ENCODE data around the gene MEI1. TPM values are rescaled to one million over a fixed set of nuclear protein-coding genes. Genes with fewer than 3 reads are reported as not detected.

MEI1 gene
- total RNA-seq, 1 donor from 2014 or later: 0.64 TPM

DNA sequence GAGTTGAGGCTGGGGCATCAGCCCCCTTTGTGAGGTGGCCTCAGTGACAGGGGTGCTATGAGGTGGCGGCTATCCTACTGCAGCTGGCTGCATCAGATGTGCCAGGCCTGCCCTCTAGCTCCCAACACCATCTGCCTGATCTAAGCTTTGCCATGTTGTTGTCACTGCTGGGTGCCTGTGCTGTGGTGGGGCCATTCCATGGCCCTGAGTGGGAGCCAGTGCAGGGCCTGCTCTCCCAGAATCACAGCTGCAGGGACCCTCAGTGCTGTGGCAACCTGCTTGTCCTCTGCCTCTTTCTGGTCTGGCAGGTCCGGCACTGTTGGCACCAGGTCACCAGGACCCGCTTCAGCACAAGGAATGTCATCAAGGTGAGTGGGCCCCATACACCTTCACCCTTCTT, 8.8 kb upstream of the MEI1 start:
- FAIRE-seq (no peak), DNase-seq (ENCODE audit: low read depth) (no peak)
- Mint-ChIP-seq H3K27me3 (ENCODE audit: low read depth, unreplicated experiment) (no peaks in the 10 kb centered on the region), H3K36me3 (ENCODE audit: low read depth, unreplicated experiment) (no peaks in the 10 kb centered on the region), H3K9me3 (ENCODE audit: unreplicated experiment) (no peaks in the 10 kb centered on the region), H3K4me3 (ENCODE audit: unreplicated experiment) (peak overlapping the region; percentile 96), H3K4me1 (ENCODE audit: low read depth, unreplicated experiment) (peaks cover 3% of the 10 kb centered on the region), H3K27ac (ENCODE audit: unreplicated experiment) (no peak overlapping the region)
- no peaks in the 10 kb centered on the region for H3K36me3 ChIP-seq (ENCODE audit: insufficient read depth, low read length)
- no peak overlapping the region for H3K4me3 ChIP-seq (ENCODE audit: insufficient read depth, low read depth, low read length)
- no peak overlapping the region for H3K9ac ChIP-seq (ENCODE audit: low read length)
- no peak overlapping the region for H2AFZ ChIP-seq (ENCODE audit: low read depth, low read length)
- H3K27me3 ChIP-seq (ENCODE audit: insufficient read depth, low read length): no peaks in the 10 kb centered on the region
- H3K79me2 ChIP-seq (ENCODE audit: insufficient read depth, low read length): peaks cover 37% of the 10 kb centered on the region
- H3K9me3 ChIP-seq (ENCODE audit: insufficient read depth, low read depth, low read length): no peaks in the 10 kb centered on the region
- peaks cover 22% of the 10 kb centered on the region for H4K20me1 ChIP-seq (ENCODE audit: insufficient read depth, low read length)
- H3K4me1 ChIP-seq (ENCODE audit: insufficient read depth, low read length): peaks cover 7% of the 10 kb centered on the region
- H3K4me2 ChIP-seq (ENCODE audit: low read length): no peak overlapping the region
- TF ChIP-seq, protein P1, sequence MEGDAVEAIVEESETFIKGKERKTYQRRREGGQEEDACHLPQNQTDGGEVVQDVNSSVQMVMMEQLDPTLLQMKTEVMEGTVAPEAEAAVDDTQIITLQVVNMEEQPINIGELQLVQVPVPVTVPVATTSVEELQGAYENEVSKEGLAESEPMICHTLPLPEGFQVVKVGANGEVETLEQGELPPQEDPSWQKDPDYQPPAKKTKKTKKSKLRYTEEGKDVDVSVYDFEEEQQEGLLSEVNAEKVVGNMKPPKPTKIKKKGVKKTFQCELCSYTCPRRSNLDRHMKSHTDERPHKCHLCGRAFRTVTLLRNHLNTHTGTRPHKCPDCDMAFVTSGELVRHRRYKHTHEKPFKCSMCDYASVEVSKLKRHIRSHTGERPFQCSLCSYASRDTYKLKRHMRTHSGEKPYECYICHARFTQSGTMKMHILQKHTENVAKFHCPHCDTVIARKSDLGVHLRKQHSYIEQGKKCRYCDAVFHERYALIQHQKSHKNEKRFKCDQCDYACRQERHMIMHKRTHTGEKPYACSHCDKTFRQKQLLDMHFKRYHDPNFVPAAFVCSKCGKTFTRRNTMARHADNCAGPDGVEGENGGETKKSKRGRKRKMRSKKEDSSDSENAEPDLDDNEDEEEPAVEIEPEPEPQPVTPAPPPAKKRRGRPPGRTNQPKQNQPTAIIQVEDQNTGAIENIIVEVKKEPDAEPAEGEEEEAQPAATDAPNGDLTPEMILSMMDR (IDR thresholded peaks at IDR 0.05; ENCODE audit: insufficient read depth, low read depth, low read length): no peak
- no peak for TF ChIP-seq EZH2 (IDR thresholded peaks at IDR 0.05; ENCODE audit: insufficient read depth, low read length)
- no peak overlapping the region for H3K27ac ChIP-seq (ENCODE audit: low read depth, low read length)

DNA sequence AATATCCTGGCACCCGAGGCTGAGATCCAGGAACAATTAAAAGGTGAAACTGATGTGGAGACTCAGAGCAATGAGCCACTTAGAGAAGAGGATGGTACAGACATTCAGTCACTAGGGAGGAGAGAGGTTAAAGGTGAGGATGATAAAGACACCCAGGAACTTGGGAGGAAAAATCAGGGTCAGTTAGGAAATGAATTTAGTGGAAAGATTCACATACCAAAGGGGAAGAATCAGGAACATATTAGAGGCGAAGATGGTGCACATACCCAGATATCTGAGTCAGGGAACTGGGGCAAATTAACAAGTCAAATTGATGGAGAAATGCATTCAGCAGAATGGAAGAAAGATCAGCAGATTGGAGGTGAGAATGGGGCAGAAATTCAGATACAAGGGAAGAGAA, 4.1 kb upstream of the MEI1 start:
- H3K9me3 ChIP-seq (ENCODE audit: insufficient read depth, low read depth, low read length): no peaks in the 10 kb centered on the region

DNA sequence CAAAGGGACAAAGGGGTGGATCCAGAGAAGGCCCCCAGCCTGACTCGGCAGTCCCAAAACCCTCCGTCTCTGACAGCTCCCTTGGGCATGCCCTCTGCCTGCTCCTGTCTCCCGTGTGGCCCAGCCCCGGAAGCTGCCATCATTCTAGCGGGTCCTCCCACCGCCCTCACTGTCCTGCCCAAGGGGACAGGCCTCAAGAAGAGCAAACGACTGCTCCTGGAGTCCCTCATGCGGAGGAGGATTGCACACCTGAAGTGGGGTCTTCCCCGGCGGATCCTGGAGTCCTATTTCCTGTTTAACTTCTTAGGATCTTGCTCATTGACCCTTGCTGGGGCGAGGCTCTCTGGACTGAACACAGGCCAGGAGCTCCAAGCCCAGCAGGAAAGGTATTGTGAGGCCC, 2.6 kb upstream of the MEI1 start:
- peak overlapping the region; percentile 84 for H2AFZ ChIP-seq (ENCODE audit: low read depth, low read length)
- H3K9ac ChIP-seq (ENCODE audit: low read length): no peak overlapping the region
- Mint-ChIP-seq H3K27me3 (ENCODE audit: low read depth, unreplicated experiment) (peaks cover 2% of the 10 kb centered on the region), H3K27ac (ENCODE audit: unreplicated experiment) (peak overlapping the region; percentile 84), H3K36me3 (ENCODE audit: low read depth, unreplicated experiment) (no peaks in the 10 kb centered on the region), H3K9me3 (ENCODE audit: unreplicated experiment) (no peaks in the 10 kb centered on the region), H3K4me1 (ENCODE audit: low read depth, unreplicated experiment) (peaks cover 4% of the 10 kb centered on the region), H3K4me3 (ENCODE audit: unreplicated experiment) (peak overlapping the region; percentile 70)
- no peaks in the 10 kb centered on the region for H4K20me1 ChIP-seq (ENCODE audit: insufficient read depth, low read length)
- TF ChIP-seq, protein P1 (IDR thresholded peaks at IDR 0.05; ENCODE audit: insufficient read depth, low read depth, low read length): no peak
- no peak for TF ChIP-seq EZH2 (IDR thresholded peaks at IDR 0.05; ENCODE audit: insufficient read depth, low read length)
- DNase-seq (ENCODE audit: low read depth) (no peak), FAIRE-seq (no peak)
- no peaks in the 10 kb centered on the region for H3K79me2 ChIP-seq (ENCODE audit: insufficient read depth, low read length)
- H3K9me3 ChIP-seq (ENCODE audit: insufficient read depth, low read depth, low read length): no peaks in the 10 kb centered on the region
- no peak overlapping the region for H3K4me3 ChIP-seq (ENCODE audit: insufficient read depth, low read depth, low read length)
- H3K4me1 ChIP-seq (ENCODE audit: insufficient read depth, low read length): peaks cover 15% of the 10 kb centered on the region
- H3K36me3 ChIP-seq (ENCODE audit: insufficient read depth, low read length): no peaks in the 10 kb centered on the region
- H3K27me3 ChIP-seq (ENCODE audit: insufficient read depth, low read length): no peaks in the 10 kb centered on the region
- no peak overlapping the region for H3K27ac ChIP-seq (ENCODE audit: low read depth, low read length)
- peak overlapping the region; percentile 77 for H3K4me2 ChIP-seq (ENCODE audit: low read length)

More for the DNA sequence above, 4.1 kb upstream of the MEI1 start:
- no peak overlapping the region for H3K4me3 ChIP-seq (ENCODE audit: insufficient read depth, low read depth, low read length)
- Mint-ChIP-seq H3K9me3 (ENCODE audit: unreplicated experiment) (no peaks in the 10 kb centered on the region), H3K27ac (ENCODE audit: unreplicated experiment) (no peak overlapping the region), H3K4me3 (ENCODE audit: unreplicated experiment) (no peak overlapping the region), H3K27me3 (ENCODE audit: low read depth, unreplicated experiment) (no peaks in the 10 kb centered on the region), H3K36me3 (ENCODE audit: low read depth, unreplicated experiment) (no peaks in the 10 kb centered on the region), H3K4me1 (ENCODE audit: low read depth, unreplicated experiment) (peaks cover 4% of the 10 kb centered on the region)
- FAIRE-seq: no peak
- no peaks in the 10 kb centered on the region for H3K36me3 ChIP-seq (ENCODE audit: insufficient read depth, low read length)
- H3K79me2 ChIP-seq (ENCODE audit: insufficient read depth, low read length): no peaks in the 10 kb centered on the region
- no peak overlapping the region for H3K9ac ChIP-seq (ENCODE audit: low read length)
- DNase-seq (ENCODE audit: low read depth): no peak
- no peaks in the 10 kb centered on the region for H4K20me1 ChIP-seq (ENCODE audit: insufficient read depth, low read length)
- H3K4me1 ChIP-seq (ENCODE audit: insufficient read depth, low read length): peaks cover 15% of the 10 kb centered on the region
- no peaks in the 10 kb centered on the region for H3K27me3 ChIP-seq (ENCODE audit: insufficient read depth, low read length)
- no peak overlapping the region for H3K27ac ChIP-seq (ENCODE audit: low read depth, low read length)
- TF ChIP-seq, protein P1 (IDR thresholded peaks at IDR 0.05; ENCODE audit: insufficient read depth, low read depth, low read length): no peak
- TF ChIP-seq EZH2 (IDR thresholded peaks at IDR 0.05; ENCODE audit: insufficient read depth, low read length): no peak
- no peak overlapping the region for H2AFZ ChIP-seq (ENCODE audit: low read depth, low read length)
- no peak overlapping the region for H3K4me2 ChIP-seq (ENCODE audit: low read length)
